ENCODE results near the gene PSMB4.

DNA sequence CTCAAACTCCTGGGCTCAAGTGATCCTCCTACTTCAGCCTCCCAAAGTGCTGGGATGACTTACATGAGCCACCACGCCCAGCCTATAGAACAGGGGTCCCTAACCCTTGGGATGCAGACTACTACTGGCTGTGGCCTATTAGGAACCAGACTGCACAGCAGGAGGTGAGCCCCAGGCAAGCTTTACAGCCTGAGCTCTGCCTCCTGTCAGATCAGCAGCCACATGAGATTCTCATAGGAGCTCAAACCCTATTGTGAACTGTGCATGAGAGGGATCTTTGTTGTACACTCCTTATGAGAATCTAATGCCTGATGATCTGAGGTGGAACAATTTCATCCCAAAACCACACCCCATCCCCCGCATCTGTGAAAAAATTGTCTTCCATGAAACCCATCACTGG is 13.4 kb upstream of the PSMB4 start:
- TF ChIP-seq, protein P1, sequence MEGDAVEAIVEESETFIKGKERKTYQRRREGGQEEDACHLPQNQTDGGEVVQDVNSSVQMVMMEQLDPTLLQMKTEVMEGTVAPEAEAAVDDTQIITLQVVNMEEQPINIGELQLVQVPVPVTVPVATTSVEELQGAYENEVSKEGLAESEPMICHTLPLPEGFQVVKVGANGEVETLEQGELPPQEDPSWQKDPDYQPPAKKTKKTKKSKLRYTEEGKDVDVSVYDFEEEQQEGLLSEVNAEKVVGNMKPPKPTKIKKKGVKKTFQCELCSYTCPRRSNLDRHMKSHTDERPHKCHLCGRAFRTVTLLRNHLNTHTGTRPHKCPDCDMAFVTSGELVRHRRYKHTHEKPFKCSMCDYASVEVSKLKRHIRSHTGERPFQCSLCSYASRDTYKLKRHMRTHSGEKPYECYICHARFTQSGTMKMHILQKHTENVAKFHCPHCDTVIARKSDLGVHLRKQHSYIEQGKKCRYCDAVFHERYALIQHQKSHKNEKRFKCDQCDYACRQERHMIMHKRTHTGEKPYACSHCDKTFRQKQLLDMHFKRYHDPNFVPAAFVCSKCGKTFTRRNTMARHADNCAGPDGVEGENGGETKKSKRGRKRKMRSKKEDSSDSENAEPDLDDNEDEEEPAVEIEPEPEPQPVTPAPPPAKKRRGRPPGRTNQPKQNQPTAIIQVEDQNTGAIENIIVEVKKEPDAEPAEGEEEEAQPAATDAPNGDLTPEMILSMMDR (IDR thresholded peaks at IDR 0.05), result no peak
- TF ChIP-seq ZFX (IDR thresholded peaks at IDR 0.05; ENCODE audit: borderline replicate concordance), result no peak
